IMR-90 (cell line): ENCODE data around the gene ASPRV1. TPM values are rescaled to one million over a fixed set of nuclear protein-coding genes. Genes with fewer than 3 reads are reported as not detected.

ENCODE experiments used
- ATAC-seq: fragments of 200-7000 bp; cut with Tn5 transposase; 2 replicates; pipeline ENCODE4 v1.9.1; 2020; ENCODE audit warnings: low read depth, mild to moderate bottlenecking, moderate library complexity
- BruUV-seq: library from RNA; stranded (reverse); fragments of 400-500 nt; replicated peaks from 2 replicates; lab custom pipeline; 2021; lab: Mats Ljungman, UMichigan
- CTCF ChIA-PET: fragments of 300-600 bp; formaldehyde crosslinking; extraction: SDS; loops from one replicate; lab custom pipeline; 2021; ENCODE audit warnings: antibody characterized with exemption; lab: Yijun Ruan, JAX
- POLR2A ChIA-PET: fragments of 300-600 bp; sonication (Branson Sonifier 250); formaldehyde crosslinking; loops from one replicate; lab custom pipeline; 2022; ENCODE audit warnings: antibody characterized with exemption; ENCODE audit not compliant: unreplicated experiment; lab: Charles Lee
- DNase-seq: peaks from one replicate; pipeline ENCODE4 v3.0.0; 2013
- H2AFZ ChIP-seq: replicated peaks from 2 replicates; pipeline ENCODE3; 2013; ENCODE audit warnings: low read length, mild to moderate bottlenecking; ENCODE audit not compliant: poor library complexity
- H2AK5ac ChIP-seq: 2 replicates; pipeline ENCODE4 v1.6.1; 2013; ENCODE audit warnings: low read depth, low read length, inconsistent platforms
- H2AK9ac ChIP-seq: replicated peaks from 2 replicates; pipeline ENCODE3; 2013; ENCODE audit warnings: mild to moderate bottlenecking, low read depth, low read length, moderate library complexity; ENCODE audit not compliant: poor library complexity
- H2BK120ac ChIP-seq: 2 replicates; pipeline ENCODE4 v1.6.1; 2013; ENCODE audit warnings: low read depth, low read length, inconsistent platforms
- H2BK15ac ChIP-seq: 3 replicates; pipeline ENCODE4 v1.6.1; 2013; ENCODE audit warnings: low read depth, low read length, inconsistent platforms
- H2BK20ac ChIP-seq: 2 replicates; pipeline ENCODE4 v1.6.1; 2013; ENCODE audit warnings: low read depth, mild to moderate bottlenecking, inconsistent platforms, low read length, moderate library complexity
- H2BK5ac ChIP-seq: 2 replicates; pipeline ENCODE4 v1.6.1; 2013; ENCODE audit warnings: mild to moderate bottlenecking, low read depth, low read length, inconsistent platforms; ENCODE audit not compliant: poor library complexity, severe bottlenecking
- H3K14ac ChIP-seq: replicated peaks from 2 replicates; pipeline ENCODE4 v1.6.1; 2013; ENCODE audit warnings: low read depth, low read length, inconsistent platforms
- H3K18ac ChIP-seq: 2 replicates; pipeline ENCODE4 v1.6.1; 2013; ENCODE audit warnings: low read depth, low read length, control low read depth
- H3K23ac ChIP-seq: 2 replicates; pipeline ENCODE4 v1.6.1; 2013; ENCODE audit warnings: low read depth, low read length, inconsistent platforms
- H3K27ac ChIP-seq: 2 replicates; pipeline ENCODE4 v1.5.1; 2013; ENCODE audit warnings: mild to moderate bottlenecking, control low read depth, low read length; ENCODE audit not compliant: insufficient read depth
- H3K27me3 ChIP-seq: 2 replicates; pipeline ENCODE4 v1.6.1; 2013; ENCODE audit warnings: low read length; ENCODE audit not compliant: control insufficient read depth, insufficient read depth
- H3K36me3 ChIP-seq: 2 replicates; pipeline ENCODE4 v1.6.1; 2013; ENCODE audit warnings: low read length, mixed read lengths; ENCODE audit not compliant: control insufficient read depth, insufficient read depth
- H3K4ac ChIP-seq: 2 replicates; pipeline ENCODE4 v1.6.1; 2013; ENCODE audit warnings: low read depth, low read length, inconsistent platforms
- H3K4me1 ChIP-seq: 2 replicates; pipeline ENCODE4 v1.6.1; 2013; ENCODE audit warnings: low read length, mixed read lengths; ENCODE audit not compliant: control insufficient read depth, insufficient read depth
- H3K4me2 ChIP-seq: 2 replicates; pipeline ENCODE4 v1.6.1; 2013; ENCODE audit warnings: low read depth, mild to moderate bottlenecking, control low read depth, low read length, moderate library complexity
- H3K4me3 ChIP-seq: 2 replicates; pipeline ENCODE4 v1.5.1; 2013; ENCODE audit warnings: low read depth, mild to moderate bottlenecking, control low read depth, low read length, moderate library complexity; ENCODE audit not compliant: insufficient read depth
- H3K56ac ChIP-seq: 2 replicates; pipeline ENCODE4 v1.6.1; 2013; ENCODE audit warnings: low read length, inconsistent platforms; ENCODE audit not compliant: insufficient read depth; ENCODE audit errors: extremely low read depth
- H3K79me1 ChIP-seq, 2 experiments: 2 replicates each; pipeline ENCODE4 v1.6.1; 2013; ENCODE audit warnings: low read length in 2 of 2, inconsistent platforms in 1 of 2, low read depth in 1 of 2
- H3K9ac ChIP-seq: 2 replicates; pipeline ENCODE4 v1.6.1; 2013; ENCODE audit warnings: low read depth, low read length, control low read depth
- H3K9me1 ChIP-seq: 2 replicates; pipeline ENCODE4 v1.6.1; 2013; ENCODE audit warnings: low read length, inconsistent platforms; ENCODE audit not compliant: insufficient read depth
- H3K9me3 ChIP-seq: 2 replicates; pipeline ENCODE4 v1.6.1; 2013; ENCODE audit warnings: low read length; ENCODE audit not compliant: control insufficient read depth, insufficient read depth
- H4K20me1 ChIP-seq: 2 replicates; pipeline ENCODE4 v1.6.1; 2013; ENCODE audit warnings: low read length, inconsistent platforms; ENCODE audit not compliant: insufficient read depth
- H4K5ac ChIP-seq: 2 replicates; pipeline ENCODE4 v1.6.1; 2013; ENCODE audit warnings: mild to moderate bottlenecking, low read depth, low read length, control low read depth
- H4K8ac ChIP-seq, 2 experiments: 2 replicates each; pipeline ENCODE4 v1.6.1; 2013; ENCODE audit warnings: low read depth in 2 of 2, low read length in 2 of 2, control low read depth in 1 of 2, inconsistent platforms in 1 of 2
- H4K91ac ChIP-seq: 2 replicates; pipeline ENCODE4 v1.6.1; 2013; ENCODE audit warnings: low read depth, low read length, inconsistent platforms; ENCODE audit not compliant: insufficient read depth
- BHLHE40 ChIP-seq: fragments of 150-350 bp; IDR thresholded peaks from 2 replicates; pipeline ENCODE4 v1.6.1; 2016; ENCODE audit warnings: mild to moderate bottlenecking, low read depth, low read length
- CEBPB ChIP-seq: IDR thresholded peaks from 2 replicates; pipeline ENCODE4 v1.6.1; 2012; ENCODE audit warnings: low read depth, low read length, improper control_type of control experiment
- ELK1 ChIP-seq: fragments of 150-350 bp; IDR thresholded peaks from 2 replicates; pipeline ENCODE4 v1.6.1; 2016; ENCODE audit warnings: low read depth, mild to moderate bottlenecking, low read length, moderate library complexity, borderline replicate concordance
- FOS ChIP-seq: fragments of 150-350 bp; IDR thresholded peaks from 2 replicates; pipeline ENCODE4 v1.6.1; 2016; ENCODE audit warnings: low read depth, low read length
- MAFK ChIP-seq: IDR thresholded peaks from 2 replicates; pipeline ENCODE4 v1.6.1; 2012; ENCODE audit warnings: low read depth, low read length, improper control_type of control experiment
- MAZ ChIP-seq: IDR thresholded peaks from 2 replicates; pipeline ENCODE4 v1.6.1; 2012; ENCODE audit warnings: low read depth, mild to moderate bottlenecking, low read length, improper control_type of control experiment, moderate library complexity, borderline replicate concordance
- NFE2L2 ChIP-seq: fragments of 150-350 bp; IDR thresholded peaks from 2 replicates; pipeline ENCODE4 v1.6.1; 2016; ENCODE audit warnings: low read depth, mild to moderate bottlenecking, low read length
- RAD21 ChIP-seq: IDR thresholded peaks from 2 replicates; pipeline ENCODE4 v1.6.1; 2012; ENCODE audit warnings: low read length, improper control_type of control experiment
- RFX5 ChIP-seq: IDR thresholded peaks from 2 replicates; pipeline ENCODE4 v1.8.0; 2012; ENCODE audit warnings: low read depth, mild to moderate bottlenecking, low read length, moderate library complexity
- SMC3 ChIP-seq: fragments of 150-350 bp; IDR thresholded peaks from 2 replicates; pipeline ENCODE4 v1.6.1; 2016; ENCODE audit warnings: low read depth, mild to moderate bottlenecking, antibody characterized with exemption, low read length, moderate library complexity
- WGBS, 2 experiments: methylation state at CpG; one replicate each; pipeline versions ENCODE4 v1.1.5 to v1.1.7; 2013; ENCODE audit warnings: missing lambda C conversion rate in 2 of 2; ENCODE audit not compliant: insufficient read length in 1 of 2; ENCODE audit errors: extremely low coverage in 2 of 2; 5-methylcytosine and 5-hydroxymethylcytosine counted together
- dilution Hi-C: fragments of 300-500 bp; cut with HindIII; formaldehyde crosslinking; loops from one replicate; pipeline ENCODE4 v1.14.3; 2018; ENCODE audit warnings: low sequenced_read_pairs; ENCODE audit not compliant: unreplicated experiment
- in situ Hi-C: fragments of 300-500 bp; cut with MboI; formaldehyde crosslinking; loops from 3 replicates; pipeline ENCODE4 v1.14.3; 2019; ENCODE audit warnings: low sequenced_read_pairs, inconsistent platforms, mixed read lengths
- intact Hi-C: fragments of 100-400 bp; cut with micrococcal nuclease; formaldehyde crosslinking; loops from 2 replicates; pipeline ENCODE4 v1.10.0; 2022
- polyA plus RNA-seq, 3 experiments: library from polyadenylated mRNA; depleted of rRNA; stranded (reverse); fragments of >200 nt; gene quantifications; 2 replicates each; pipeline ENCODE4 v1.2.3, GENCODE V29; 2012; ENCODE audit warnings: low replicate concordance in 1 of 3
- total RNA-seq: library from RNA; depleted of rRNA; stranded (reverse); fragments of >200 nt; gene quantifications from 2 replicates; pipeline ENCODE4 v1.2.3, GENCODE V29; 2012
- TF ChIP-seq, protein P1 (sequence below): fragments of 150-350 bp; IDR thresholded peaks from 2 replicates; pipeline ENCODE4 v1.6.1; 2017; ENCODE audit warnings: mild to moderate bottlenecking, antibody characterized with exemption, low read length, low read depth
- TF ChIP-seq, protein P2 (sequence below): conservative IDR thresholded peaks from 2 replicates; pipeline ENCODE4 v1.5.1; 2012; ENCODE audit warnings: mild to moderate bottlenecking, low read depth, low read length, improper control_type of control experiment

Gene ASPRV1
- total and polyA plus RNA-seq, 2 of the 4 experiments (the other 2 are of a cell fraction): 0.14 to 0.18 TPM

DNA sequence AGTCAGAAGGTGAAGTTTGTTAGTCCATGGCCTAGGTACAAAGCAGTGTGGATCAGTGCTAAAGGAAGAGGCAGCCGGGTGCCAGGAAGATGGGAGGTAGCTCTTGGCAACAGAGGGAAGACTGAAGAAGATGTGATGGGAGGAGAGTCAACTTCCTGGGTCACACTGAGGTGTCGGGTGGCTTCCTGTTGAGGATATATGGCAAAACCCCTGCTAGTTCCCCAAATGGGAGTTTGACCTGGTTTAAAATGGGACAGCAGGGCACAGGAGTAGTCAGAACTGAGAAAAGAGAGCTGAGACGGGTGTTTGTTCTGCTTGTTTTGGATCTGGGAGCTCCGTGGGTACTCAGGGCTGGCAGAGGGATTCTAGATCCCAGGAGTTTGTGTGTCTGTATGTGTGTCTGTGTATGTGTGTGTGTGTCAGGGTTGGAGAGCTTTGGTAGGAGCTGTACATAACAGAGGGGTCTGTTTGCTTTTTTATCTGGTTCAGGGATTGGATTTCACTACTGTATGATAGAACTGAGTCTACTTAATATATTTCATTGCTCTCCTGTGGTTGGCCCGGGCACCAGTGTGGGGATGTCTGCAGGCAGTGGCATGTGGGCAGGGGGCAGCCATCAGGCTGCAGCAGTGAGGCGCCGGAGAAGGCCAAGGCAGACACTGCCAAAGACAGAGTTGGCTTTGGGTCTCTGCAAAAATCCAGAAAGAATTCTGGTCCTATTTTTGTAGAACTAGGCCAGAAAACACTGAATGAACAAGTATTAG is 29.4 kb downstream of the ASPRV1 start:
- 100% methylated on average over 2 of the region's 7 CpGs; no CpG with 5 or more reads in 1 of the 2 experiments for WGBS, 2 experiments

More for the DNA sequence above, 29.4 kb downstream of the ASPRV1 start:
- Histone ChIP-seq H4K20me1 (no peaks in the 10 kb centered on the region), H3K79me1 (peaks cover 18 to 25% of the 10 kb centered on the region in 2 experiments), H3K23ac (0 out of 2 replicates have a peak overlapping the region, but pooled peaks have one; percentile 11), H3K27ac (no peak overlapping the region), H4K8ac (peak overlapping the region in 1 of 2 experiments; percentile 38; a peak in 1 of 4 replicates), H4K5ac (no peak overlapping the region), H2AFZ (peak overlapping the region; percentile 56), H3K27me3 (no peaks in the 10 kb centered on the region), H3K9me1 (peaks cover 16% of the 10 kb centered on the region), H2BK20ac (no peak overlapping the region), H3K56ac (no peak overlapping the region), H3K9ac (no peak overlapping the region), H2BK15ac (no peak overlapping the region), H3K9me3 (no peaks in the 10 kb centered on the region), H3K18ac (no peak overlapping the region), H2BK5ac (no peak overlapping the region), H2AK9ac (no peak overlapping the region), H3K36me3 (peaks cover 10% of the 10 kb centered on the region), H2AK5ac (peak overlapping the region; percentile 31; the same call in 1 of the 2 replicates), H4K91ac (no peak overlapping the region), H2BK120ac (no peak overlapping the region), H3K4me3 (no peak overlapping the region), H3K4me1 (peaks cover 10% of the 10 kb centered on the region), H3K14ac (no peak overlapping the region; the same call in 1 of the 2 replicates), H3K4me2 (no peak overlapping the region), H3K4ac (0 out of 2 replicates have a peak overlapping the region, but pooled peaks have one; percentile 13)
- ChIA-PET POLR2A (no interaction called here), CTCF (no interaction called here)
- no TSS peak for BruUV-seq
- in situ Hi-C loops: no loop called here
- TF ChIP-seq, protein P1, sequence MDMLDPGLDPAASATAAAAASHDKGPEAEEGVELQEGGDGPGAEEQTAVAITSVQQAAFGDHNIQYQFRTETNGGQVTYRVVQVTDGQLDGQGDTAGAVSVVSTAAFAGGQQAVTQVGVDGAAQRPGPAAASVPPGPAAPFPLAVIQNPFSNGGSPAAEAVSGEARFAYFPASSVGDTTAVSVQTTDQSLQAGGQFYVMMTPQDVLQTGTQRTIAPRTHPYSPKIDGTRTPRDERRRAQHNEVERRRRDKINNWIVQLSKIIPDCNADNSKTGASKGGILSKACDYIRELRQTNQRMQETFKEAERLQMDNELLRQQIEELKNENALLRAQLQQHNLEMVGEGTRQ: no peak
- no peak for TF ChIP-seq MAZ
- no peak for TF ChIP-seq MAFK
- TF ChIP-seq CEBPB: no peak
- no peak for TF ChIP-seq ELK1
- no peak for TF ChIP-seq FOS
- TF ChIP-seq NFE2L2: no peak
- TF ChIP-seq, protein P2, sequence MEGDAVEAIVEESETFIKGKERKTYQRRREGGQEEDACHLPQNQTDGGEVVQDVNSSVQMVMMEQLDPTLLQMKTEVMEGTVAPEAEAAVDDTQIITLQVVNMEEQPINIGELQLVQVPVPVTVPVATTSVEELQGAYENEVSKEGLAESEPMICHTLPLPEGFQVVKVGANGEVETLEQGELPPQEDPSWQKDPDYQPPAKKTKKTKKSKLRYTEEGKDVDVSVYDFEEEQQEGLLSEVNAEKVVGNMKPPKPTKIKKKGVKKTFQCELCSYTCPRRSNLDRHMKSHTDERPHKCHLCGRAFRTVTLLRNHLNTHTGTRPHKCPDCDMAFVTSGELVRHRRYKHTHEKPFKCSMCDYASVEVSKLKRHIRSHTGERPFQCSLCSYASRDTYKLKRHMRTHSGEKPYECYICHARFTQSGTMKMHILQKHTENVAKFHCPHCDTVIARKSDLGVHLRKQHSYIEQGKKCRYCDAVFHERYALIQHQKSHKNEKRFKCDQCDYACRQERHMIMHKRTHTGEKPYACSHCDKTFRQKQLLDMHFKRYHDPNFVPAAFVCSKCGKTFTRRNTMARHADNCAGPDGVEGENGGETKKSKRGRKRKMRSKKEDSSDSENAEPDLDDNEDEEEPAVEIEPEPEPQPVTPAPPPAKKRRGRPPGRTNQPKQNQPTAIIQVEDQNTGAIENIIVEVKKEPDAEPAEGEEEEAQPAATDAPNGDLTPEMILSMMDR: no peak
- no peak for TF ChIP-seq BHLHE40
- no peak for TF ChIP-seq RFX5
- no peak for TF ChIP-seq SMC3
- no peak for TF ChIP-seq RAD21
- dilution Hi-C loops: no loop called here
- ATAC-seq: no peak
- intact Hi-C loops: loop anchor here (5.0 kb wide), 2 partner anchors 140 to 210 kb away; no protein-coding TSS in a partner anchor
- no peak for DNase-seq
